A673 (cell line): ENCODE data around the gene SUZ12. TPM values are rescaled to one million over a fixed set of nuclear protein-coding genes. Genes with fewer than 3 reads are reported as not detected.
"Not testable (repeated sequence)": the region's sequence is repeated elsewhere in the genome, so short reads cannot be mapped to it uniquely, and the experiment has no call there.

Experiments used
- BruUV-seq: library from RNA; stranded (reverse); fragments of 400-500 nt; replicated peaks from 2 replicates; lab custom pipeline; 2021; lab: Mats Ljungman, UMichigan
- CTCF ChIA-PET: fragments of 300-600 bp; sonication (Branson Sonifier 250); formaldehyde crosslinking; loops from one replicate; lab custom pipeline; 2022; ENCODE audit warnings: antibody characterized with exemption; lab: Charles Lee
- POLR2A ChIA-PET: fragments of 300-600 bp; sonication (Branson Sonifier 250); formaldehyde crosslinking; loops from one replicate; lab custom pipeline; 2022; ENCODE audit warnings: antibody characterized with exemption; ENCODE audit not compliant: low non-redundant PET; lab: Charles Lee
- DNase-seq: peaks from one replicate; pipeline ENCODE4 v3.0.0-alpha.2; 2015; ENCODE audit warnings: low spot score
- H3K27ac ChIP-seq: fragments of 200-600 bp; sonication (generic); 2 replicates; pipeline ENCODE4 v1.5.1; 2016; ENCODE audit warnings: mixed run types, low read depth, mild to moderate bottlenecking, mixed read lengths, antibody characterized with exemption, low read length; ENCODE audit not compliant: poor library complexity, severe bottlenecking
- H3K27me3 ChIP-seq: fragments of 200-600 bp; sonication (generic); replicated peaks from 2 replicates; pipeline ENCODE4 v1.6.1; 2017; ENCODE audit warnings: mixed run types, low read depth, mild to moderate bottlenecking, mixed read lengths, antibody characterized with exemption, low read length; ENCODE audit not compliant: insufficient read depth, poor library complexity
- H3K36me3 ChIP-seq: fragments of 200-600 bp; sonication (generic); 2 replicates; pipeline ENCODE4 v1.6.1; 2016; ENCODE audit warnings: mixed run types, mild to moderate bottlenecking, mixed read lengths, antibody characterized with exemption, low read length; ENCODE audit not compliant: insufficient read depth, poor library complexity, severe bottlenecking
- H3K4me1 ChIP-seq: fragments of 200-600 bp; sonication (generic); 2 replicates; pipeline ENCODE4 v1.6.1; 2017; ENCODE audit warnings: mixed run types, mild to moderate bottlenecking, mixed read lengths, antibody characterized with exemption, low read length; ENCODE audit not compliant: insufficient read depth, poor library complexity, severe bottlenecking
- H3K4me3 ChIP-seq: fragments of 200-600 bp; sonication (generic); 2 replicates; pipeline ENCODE4 v1.5.1; 2016; ENCODE audit warnings: low read depth, mixed run types, mild to moderate bottlenecking, mixed read lengths, low read length; ENCODE audit not compliant: poor library complexity, severe bottlenecking
- H3K9me3 ChIP-seq: fragments of 200-600 bp; sonication (generic); 2 replicates; pipeline ENCODE4 v1.6.1; 2016; ENCODE audit warnings: mixed run types, low read depth, mild to moderate bottlenecking, mixed read lengths, antibody characterized with exemption, low read length; ENCODE audit not compliant: poor library complexity, severe bottlenecking
- EZH2 ChIP-seq: fragments of 200-600 bp; sonication (generic); IDR thresholded peaks from 2 replicates; pipeline ENCODE4 v1.6.1; 2017; ENCODE audit warnings: borderline replicate concordance, low read depth, mild to moderate bottlenecking, mixed read lengths, antibody characterized with exemption, low read length; ENCODE audit not compliant: poor library complexity, severe bottlenecking
- intact Hi-C: fragments of 100-400 bp; cut with micrococcal nuclease; formaldehyde crosslinking; loops from one replicate; pipeline ENCODE4 v1.10.0; 2022; ENCODE audit not compliant: unreplicated experiment
- total RNA-seq: library from RNA; stranded (reverse); gene quantifications from 2 replicates; pipeline ENCODE4 v1.2.3, GENCODE V29; 2021
- TF ChIP-seq, protein P1 (sequence below): fragments of 300-800, 200-600 bp; sonication (generic); conservative IDR thresholded peaks from 2 replicates; pipeline ENCODE4 v1.5.1; 2017; ENCODE audit warnings: low read depth, mild to moderate bottlenecking, antibody characterized with exemption, low read length, moderate library complexity, mixed read lengths

Gene SUZ12
- total RNA-seq, 1 experiment from 2014 or later = 29.9 TPM

DNA sequence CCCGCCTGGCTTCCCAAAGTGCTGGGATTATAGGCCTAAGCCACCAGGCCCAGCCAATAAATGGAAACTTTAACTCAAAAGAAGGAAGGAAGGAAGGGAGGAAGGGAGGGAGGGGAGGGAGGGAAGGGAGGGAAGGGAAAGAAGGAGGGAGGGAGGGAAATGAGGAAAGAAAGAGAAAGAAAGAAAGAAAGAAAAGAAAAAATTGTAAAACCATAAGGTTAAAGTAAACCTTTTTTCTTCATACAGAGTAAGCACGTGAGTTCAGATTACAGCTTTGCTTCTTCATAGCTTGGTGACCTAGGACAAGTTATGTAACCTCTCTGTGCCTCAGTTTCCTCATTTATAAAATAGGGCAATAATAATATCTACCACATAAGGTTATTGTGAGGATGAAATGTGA, 96.4 kb downstream of the SUZ12 start:
- POLR2A ChIA-PET = no interaction called here
- H3K27ac ChIP-seq = no peak overlapping the region
- BruUV-seq = no TSS peak
- CTCF ChIA-PET = no interaction called here
- H3K9me3 ChIP-seq = no peaks in the 10 kb centered on the region
- H3K27me3 ChIP-seq = no peaks in the 10 kb centered on the region
- no peak overlapping the region for H3K4me3 ChIP-seq
- TF ChIP-seq, protein P1, sequence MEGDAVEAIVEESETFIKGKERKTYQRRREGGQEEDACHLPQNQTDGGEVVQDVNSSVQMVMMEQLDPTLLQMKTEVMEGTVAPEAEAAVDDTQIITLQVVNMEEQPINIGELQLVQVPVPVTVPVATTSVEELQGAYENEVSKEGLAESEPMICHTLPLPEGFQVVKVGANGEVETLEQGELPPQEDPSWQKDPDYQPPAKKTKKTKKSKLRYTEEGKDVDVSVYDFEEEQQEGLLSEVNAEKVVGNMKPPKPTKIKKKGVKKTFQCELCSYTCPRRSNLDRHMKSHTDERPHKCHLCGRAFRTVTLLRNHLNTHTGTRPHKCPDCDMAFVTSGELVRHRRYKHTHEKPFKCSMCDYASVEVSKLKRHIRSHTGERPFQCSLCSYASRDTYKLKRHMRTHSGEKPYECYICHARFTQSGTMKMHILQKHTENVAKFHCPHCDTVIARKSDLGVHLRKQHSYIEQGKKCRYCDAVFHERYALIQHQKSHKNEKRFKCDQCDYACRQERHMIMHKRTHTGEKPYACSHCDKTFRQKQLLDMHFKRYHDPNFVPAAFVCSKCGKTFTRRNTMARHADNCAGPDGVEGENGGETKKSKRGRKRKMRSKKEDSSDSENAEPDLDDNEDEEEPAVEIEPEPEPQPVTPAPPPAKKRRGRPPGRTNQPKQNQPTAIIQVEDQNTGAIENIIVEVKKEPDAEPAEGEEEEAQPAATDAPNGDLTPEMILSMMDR = no peak
- no peak for TF ChIP-seq EZH2
- intact Hi-C loops = no loop called here
- peaks cover 7% of the 10 kb centered on the region for H3K36me3 ChIP-seq
- no peaks in the 10 kb centered on the region for H3K4me1 ChIP-seq
- no peak for DNase-seq

DNA sequence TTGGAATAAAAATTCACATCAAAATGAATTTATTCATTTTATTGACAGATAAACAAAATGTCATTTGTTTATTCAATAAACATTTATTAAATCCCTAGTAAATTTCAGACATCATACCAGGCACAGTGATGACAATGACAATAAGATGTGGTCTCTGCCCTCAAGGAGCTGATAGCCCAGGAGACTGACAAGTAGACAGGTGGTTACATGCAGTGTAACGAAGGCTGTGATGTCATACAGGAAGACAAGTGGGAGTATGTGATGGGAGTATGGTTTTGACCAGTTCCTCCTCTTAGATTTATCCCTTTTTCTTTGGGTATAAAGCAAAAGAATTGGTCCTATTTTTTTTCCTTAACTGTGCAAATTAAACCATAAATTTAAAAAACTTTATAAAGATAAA, 97.0 kb downstream of the SUZ12 start:
- intact Hi-C loops, H3K4me1 ChIP-seq, POLR2A ChIA-PET, BruUV-seq, DNase-seq, H3K9me3 ChIP-seq, H3K27me3 ChIP-seq, H3K27ac ChIP-seq, H3K4me3 ChIP-seq, H3K36me3 ChIP-seq, CTCF ChIA-PET: not testable (repeated sequence)

DNA sequence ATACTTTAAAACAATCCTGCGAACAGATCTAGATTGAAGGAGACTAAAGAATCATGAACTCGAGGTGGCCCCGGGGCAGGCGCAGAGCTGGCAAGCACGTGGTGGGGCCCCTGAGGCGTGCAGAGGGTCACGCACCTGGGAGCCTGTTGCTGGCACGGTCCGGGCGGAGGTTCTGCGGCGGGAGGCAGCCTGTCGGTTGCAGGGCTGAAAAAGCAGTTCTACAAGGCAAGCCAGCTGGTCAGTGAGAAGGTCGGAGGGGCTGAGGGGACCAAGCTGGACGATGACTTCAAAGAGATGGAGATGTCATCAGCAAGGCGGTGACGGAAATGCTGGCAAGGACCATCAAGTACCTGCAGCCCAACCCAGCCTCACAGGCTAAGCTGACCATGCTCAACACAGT, 103.4 kb downstream of the SUZ12 start:
- POLR2A ChIA-PET, BruUV-seq, intact Hi-C loops, H3K27me3 ChIP-seq, H3K36me3 ChIP-seq, CTCF ChIA-PET, H3K4me1 ChIP-seq, DNase-seq, H3K27ac ChIP-seq, H3K9me3 ChIP-seq, H3K4me3 ChIP-seq: not testable (repeated sequence)

DNA sequence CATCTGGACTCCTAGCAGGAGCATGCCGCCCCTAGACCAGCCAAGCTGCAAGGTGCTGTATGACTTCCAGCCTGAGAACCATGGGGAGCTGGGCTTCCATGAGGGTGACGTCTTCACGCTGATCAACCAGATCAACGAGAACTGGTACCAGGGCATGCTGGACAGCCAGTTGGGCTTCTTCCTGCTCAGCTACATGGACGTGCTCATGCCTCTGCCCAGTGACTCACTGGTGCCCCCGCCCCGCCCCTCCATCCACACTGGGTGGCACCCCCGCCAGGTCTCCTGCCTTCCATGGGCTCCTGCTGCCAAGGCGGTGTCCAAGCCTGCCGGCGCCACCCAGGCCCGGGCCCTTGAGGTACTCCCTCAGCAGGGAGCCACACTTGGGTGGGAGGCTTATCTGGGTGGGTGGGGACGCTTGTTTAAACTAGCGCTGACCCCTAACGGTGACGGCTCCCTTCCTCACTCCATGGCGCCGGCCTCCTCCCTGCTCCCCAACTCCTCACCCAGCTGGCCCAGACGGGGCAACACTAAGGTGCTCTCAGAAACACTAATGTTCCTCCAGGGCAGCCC, 104.6 kb downstream of the SUZ12 start:
- BruUV-seq, H3K4me1 ChIP-seq, H3K27ac ChIP-seq, DNase-seq, POLR2A ChIA-PET, H3K27me3 ChIP-seq, H3K4me3 ChIP-seq, H3K9me3 ChIP-seq, intact Hi-C loops, CTCF ChIA-PET, H3K36me3 ChIP-seq: not testable (repeated sequence)

DNA sequence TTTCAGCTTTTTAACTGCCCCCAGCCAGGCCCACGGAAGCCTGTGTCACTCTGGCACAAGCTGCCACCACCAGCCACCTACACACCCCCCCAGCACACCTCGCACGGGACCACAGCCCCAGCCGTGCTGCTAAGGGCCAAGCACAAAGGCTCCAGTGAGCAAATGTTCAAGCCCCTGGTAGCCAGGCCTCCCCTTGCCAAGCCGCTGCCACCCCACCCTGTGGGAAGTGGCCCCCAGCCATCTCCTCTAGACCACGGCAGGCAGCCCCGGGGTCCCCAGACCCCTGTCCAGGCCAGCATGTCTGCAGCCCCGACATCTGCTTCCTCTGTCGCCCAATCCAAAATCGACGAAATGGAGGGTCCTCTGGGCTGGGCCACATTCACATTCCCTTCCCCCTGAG, 105.5 kb downstream of the SUZ12 start:
- H3K4me1 ChIP-seq, CTCF ChIA-PET, H3K27me3 ChIP-seq, H3K4me3 ChIP-seq, H3K9me3 ChIP-seq, H3K27ac ChIP-seq, BruUV-seq, POLR2A ChIA-PET, intact Hi-C loops, H3K36me3 ChIP-seq, DNase-seq: not testable (repeated sequence)

DNA sequence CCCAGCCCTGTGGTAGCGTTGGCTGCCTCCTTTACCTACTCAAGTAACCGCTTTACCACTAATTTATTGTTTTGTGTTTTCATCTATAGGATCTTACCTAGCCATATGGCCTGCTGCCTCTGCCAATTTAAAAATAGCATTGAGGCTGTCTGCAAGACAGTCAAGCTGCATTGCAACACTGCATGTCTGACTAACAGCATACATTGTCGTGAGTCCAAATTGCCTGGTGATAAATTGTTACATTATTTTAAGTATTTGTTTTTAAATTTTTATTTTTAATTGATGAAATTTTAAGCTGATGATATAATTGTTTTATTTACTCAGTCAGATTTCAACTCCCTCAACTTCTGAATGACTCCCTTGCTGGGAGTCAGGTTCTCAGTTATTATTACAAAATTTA, 108.8 kb downstream of the SUZ12 start:
- BruUV-seq, POLR2A ChIA-PET, H3K4me1 ChIP-seq, DNase-seq, CTCF ChIA-PET, H3K4me3 ChIP-seq, H3K9me3 ChIP-seq, H3K27me3 ChIP-seq, H3K36me3 ChIP-seq, intact Hi-C loops, H3K27ac ChIP-seq: not testable (repeated sequence)

DNA sequence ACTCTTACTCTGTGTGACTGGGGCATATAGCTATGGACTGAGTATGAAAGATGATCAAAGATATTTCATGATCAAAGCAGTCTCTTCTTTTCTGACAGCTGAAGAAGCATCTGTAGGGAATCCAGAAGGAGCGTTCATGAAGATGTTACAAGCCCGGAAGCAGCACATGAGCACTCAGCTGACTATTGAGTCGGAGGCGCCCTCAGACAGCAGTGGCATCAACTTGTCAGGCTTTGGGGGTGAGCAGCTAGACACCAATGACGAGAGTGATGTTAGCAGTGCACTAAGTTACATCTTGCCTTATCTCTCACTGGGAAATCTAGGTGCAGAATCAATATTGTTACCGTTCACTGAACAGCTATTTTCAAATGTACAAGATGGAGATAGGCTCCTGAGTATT, 110.9 kb downstream of the SUZ12 start:
- H3K27ac ChIP-seq, H3K4me1 ChIP-seq, H3K9me3 ChIP-seq, DNase-seq, CTCF ChIA-PET, BruUV-seq, intact Hi-C loops, H3K4me3 ChIP-seq, H3K27me3 ChIP-seq, H3K36me3 ChIP-seq, POLR2A ChIA-PET: not testable (repeated sequence)
